Esophagus muscularis mucosa (tissue), 4 donors: ENCODE results near the gene TPSAB1. TPM values are rescaled to one million over a fixed set of nuclear protein-coding genes. Genes with fewer than 3 reads are reported as not detected.

ENCODE experiments used
- DNase-seq: peaks from one replicate; pipeline ENCODE4 v3.0.0-alpha.2; 2017; ENCODE audit errors: extremely low spot score
- H3K27ac ChIP-seq, 4 donors: fragments of 200-600 bp; sonication (generic); replicated peaks in 1 of 4; 1 replicate in 3 of 4; 2 replicates in 1 of 4; pipeline ENCODE4 v1.5.1; 2016 to 2019; ENCODE audit warnings: mild to moderate bottlenecking in 1 of 4
- H3K27me3 ChIP-seq, 4 donors: fragments of 200-600 bp; sonication (generic); one replicate each; pipeline versions ENCODE4 v1.5.1 to v1.6.0; 2016 to 2019
- H3K36me3 ChIP-seq, 4 donors: fragments of 200-600 bp; sonication (generic); one replicate each; pipeline ENCODE4 v1.5.1; 2016 to 2019
- H3K4me1 ChIP-seq, 4 donors: fragments of 200-600 bp; sonication (generic); one replicate each; pipeline ENCODE4 v1.5.1; 2016 to 2019
- H3K4me3 ChIP-seq, 4 donors: fragments of 200-600 bp; sonication (generic); 1 replicate in 2 of 4; 2 replicates in 2 of 4; pipeline ENCODE4 v1.5.1; 2016 to 2019; ENCODE audit warnings: mild to moderate bottlenecking in 4 of 4, moderate library complexity in 1 of 4
- H3K9me3 ChIP-seq, 4 donors: fragments of 200-600 bp; sonication (generic); 1 replicate in 3 of 4; 2 replicates in 1 of 4; pipeline ENCODE4 v1.5.1; 2016 to 2019
- EP300 ChIP-seq: sonication (generic); formaldehyde crosslinking; IDR thresholded peaks from one replicate; pipeline ENCODE4 v1.6.1; 2017; ENCODE audit warnings: antibody characterized with exemption
- POLR2A ChIP-seq: fragments of 450-650 bp; IDR thresholded peaks from one replicate; pipeline ENCODE4 v1.6.1; 2017; ENCODE audit warnings: antibody characterized with exemption, moderate library complexity, mild to moderate bottlenecking, low read depth
- POLR2AphosphoS5 ChIP-seq, 2 donors: sonication (generic); formaldehyde crosslinking; IDR thresholded peaks; one replicate each; pipeline ENCODE4 v1.6.1; 2017; ENCODE audit warnings: antibody characterized with exemption in 2 of 2
- WGBS: methylation state at CpG from one replicate; pipeline ENCODE4 v1.1.5; 2018; 5-methylcytosine and 5-hydroxymethylcytosine counted together
- intact Hi-C: fragments of 100-400 bp; cut with DNase I; formaldehyde crosslinking; loops from one replicate; pipeline ENCODE4 v1.15.1; 2023
- total RNA-seq, 4 donors: library from RNA; depleted of rRNA; stranded (reverse); fragments of >200 nt; gene quantifications; one replicate each; pipeline versions ENCODE4 v1.1.0 to v1.2.1, GENCODE V29; 2016
- TF ChIP-seq, protein P1 (sequence below), 3 experiments: fragments of 200-600 bp in 2 of 3; fragments of 450-650 bp in 1 of 3; sonication (generic) in 2 of 3; IDR thresholded peaks; one replicate each; pipeline ENCODE4 v1.5.1; 2017 to 2019; ENCODE audit warnings: antibody characterized with exemption in 3 of 3, mild to moderate bottlenecking in 2 of 3, moderate library complexity in 1 of 3

The TPSAB1 gene
- total RNA-seq, 4 donors from 2014 or later = 15.6 to 237 (median 126) TPM

GRCh38 chr16:1218930-1219611 is 21.4 kb upstream of the TPSAB1 start:
- no peaks in the 10 kb centered on the region for H3K9me3 ChIP-seq
- TF ChIP-seq EP300 (no peak), POLR2AphosphoS5 (IDR thresholded peaks at IDR 0.05) (no peak), POLR2A (no peak)
- TF ChIP-seq, protein P1, sequence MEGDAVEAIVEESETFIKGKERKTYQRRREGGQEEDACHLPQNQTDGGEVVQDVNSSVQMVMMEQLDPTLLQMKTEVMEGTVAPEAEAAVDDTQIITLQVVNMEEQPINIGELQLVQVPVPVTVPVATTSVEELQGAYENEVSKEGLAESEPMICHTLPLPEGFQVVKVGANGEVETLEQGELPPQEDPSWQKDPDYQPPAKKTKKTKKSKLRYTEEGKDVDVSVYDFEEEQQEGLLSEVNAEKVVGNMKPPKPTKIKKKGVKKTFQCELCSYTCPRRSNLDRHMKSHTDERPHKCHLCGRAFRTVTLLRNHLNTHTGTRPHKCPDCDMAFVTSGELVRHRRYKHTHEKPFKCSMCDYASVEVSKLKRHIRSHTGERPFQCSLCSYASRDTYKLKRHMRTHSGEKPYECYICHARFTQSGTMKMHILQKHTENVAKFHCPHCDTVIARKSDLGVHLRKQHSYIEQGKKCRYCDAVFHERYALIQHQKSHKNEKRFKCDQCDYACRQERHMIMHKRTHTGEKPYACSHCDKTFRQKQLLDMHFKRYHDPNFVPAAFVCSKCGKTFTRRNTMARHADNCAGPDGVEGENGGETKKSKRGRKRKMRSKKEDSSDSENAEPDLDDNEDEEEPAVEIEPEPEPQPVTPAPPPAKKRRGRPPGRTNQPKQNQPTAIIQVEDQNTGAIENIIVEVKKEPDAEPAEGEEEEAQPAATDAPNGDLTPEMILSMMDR (IDR thresholded peaks at IDR 0.05) = no peak
- 83% methylated on average over 10 of the region's 24 CpGs for WGBS
- peaks cover 0 to 85% (median 69%) of the 10 kb centered on the region in 4 donors for H3K36me3 ChIP-seq
- H3K4me3 ChIP-seq = no peak overlapping the region
- no peak overlapping the region for H3K27ac ChIP-seq
- H3K4me1 ChIP-seq = peaks cover 0 to 12% (median 5%) of the 10 kb centered on the region in 4 donors
- H3K27me3 ChIP-seq = no peaks in the 10 kb centered on the region
- intact Hi-C loops = no loop called here
- DNase-seq = no peak

DNA sequence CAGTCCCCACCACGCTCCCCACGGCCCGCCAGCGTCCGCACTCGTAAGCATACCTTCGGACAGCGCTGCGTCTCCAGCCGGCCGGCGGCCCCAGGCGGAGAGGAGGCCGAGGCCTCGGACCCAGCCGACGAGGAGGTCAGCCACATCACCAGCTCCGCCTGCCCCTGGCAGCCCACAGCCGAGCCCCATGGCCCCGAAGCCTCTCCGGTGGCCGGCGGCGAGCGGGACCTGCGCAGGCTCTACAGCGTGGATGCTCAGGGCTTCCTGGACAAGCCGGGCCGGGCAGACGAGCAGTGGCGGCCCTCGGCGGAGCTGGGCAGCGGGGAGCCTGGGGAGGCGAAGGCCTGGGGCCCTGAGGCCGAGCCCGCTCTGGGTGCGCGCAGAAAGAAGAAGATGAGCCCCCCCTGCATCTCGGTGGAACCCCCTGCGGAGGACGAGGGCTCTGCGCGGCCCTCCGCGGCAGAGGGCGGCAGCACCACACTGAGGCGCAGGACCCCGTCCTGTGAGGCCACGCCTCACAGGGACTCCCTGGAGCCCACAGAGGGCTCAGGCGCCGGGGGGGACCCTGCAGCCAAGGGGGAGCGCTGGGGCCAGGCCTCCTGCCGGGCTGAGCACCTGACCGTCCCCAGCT is 20.3 kb upstream of the TPSAB1 start:
- Histone ChIP-seq H3K27me3 (no peaks in the 10 kb centered on the region), H3K4me1 (peaks cover 0 to 16% (median 10%) of the 10 kb centered on the region in 4 donors), H3K4me3 (no peak overlapping the region), H3K9me3 (no peaks in the 10 kb centered on the region), H3K36me3 (peaks cover 0 to 74% (median 58%) of the 10 kb centered on the region in 4 donors), H3K27ac (peak overlapping the region in 1 of 4 donors; percentile 20)
- DNase-seq = no peak
- intact Hi-C loops = no loop called here
- 89% methylated on average over 9 of the region's 55 CpGs for WGBS
- no peak for TF ChIP-seq EP300
- no peak for TF ChIP-seq POLR2AphosphoS5 (IDR thresholded peaks at IDR 0.05)
- TF ChIP-seq POLR2A = no peak
- TF ChIP-seq, protein P1 (IDR thresholded peaks at IDR 0.05) = no peak

DNA sequence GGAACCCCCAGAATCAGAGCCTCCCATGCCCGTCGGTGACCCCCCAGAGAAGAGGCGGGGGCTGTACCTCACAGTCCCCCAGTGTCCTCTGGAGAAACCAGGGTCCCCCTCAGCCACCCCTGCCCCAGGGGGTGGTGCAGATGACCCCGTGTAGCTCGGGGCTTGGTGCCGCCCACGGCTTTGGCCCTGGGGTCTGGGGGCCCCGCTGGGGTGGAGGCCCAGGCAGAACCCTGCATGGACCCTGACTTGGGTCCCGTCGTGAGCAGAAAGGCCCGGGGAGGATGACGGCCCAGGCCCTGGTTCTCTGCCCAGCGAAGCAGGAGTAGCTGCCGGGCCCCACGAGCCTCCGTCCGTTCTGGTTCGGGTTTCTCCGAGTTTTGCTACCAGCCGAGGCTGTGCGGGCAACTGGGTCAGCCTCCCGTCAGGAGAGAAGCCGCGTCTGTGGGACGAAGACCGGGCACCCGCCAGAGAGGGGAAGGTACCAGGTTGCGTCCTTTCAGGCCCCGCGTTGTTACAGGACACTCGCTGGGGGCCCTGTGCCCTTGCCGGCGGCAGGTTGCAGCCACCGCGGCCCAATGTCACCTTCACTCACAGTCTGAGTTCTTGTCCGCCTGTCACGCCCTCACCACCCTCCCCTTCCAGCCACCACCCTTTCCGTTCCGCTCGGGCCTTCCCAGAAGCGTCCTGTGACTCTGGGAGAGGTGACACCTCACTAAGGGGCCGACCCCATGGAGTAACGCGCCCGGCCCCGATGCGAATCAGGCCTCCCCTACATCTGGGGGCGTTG is 19.5 kb upstream of the TPSAB1 start:
- Histone ChIP-seq H3K4me3 (no peak overlapping the region), H3K27me3 (no peaks in the 10 kb centered on the region), H3K36me3 (peaks cover 0 to 66% (median 50%) of the 10 kb centered on the region in 4 donors), H3K9me3 (no peaks in the 10 kb centered on the region), H3K27ac (peak overlapping the region; percentile 11 to 39 (median 23)), H3K4me1 (peaks cover 0 to 24% (median 18%) of the 10 kb centered on the region in 4 donors)
- no peak for DNase-seq
- peak in 1 of 2 donors; percentile 18 for TF ChIP-seq POLR2AphosphoS5 (IDR thresholded peaks at IDR 0.05)
- TF ChIP-seq POLR2A = no peak
- TF ChIP-seq EP300 = no peak
- TF ChIP-seq, protein P1 (IDR thresholded peaks at IDR 0.05) = no peak
- 78% methylated on average over 30 of the region's 48 CpGs for WGBS
- intact Hi-C loops = no loop called here

DNA sequence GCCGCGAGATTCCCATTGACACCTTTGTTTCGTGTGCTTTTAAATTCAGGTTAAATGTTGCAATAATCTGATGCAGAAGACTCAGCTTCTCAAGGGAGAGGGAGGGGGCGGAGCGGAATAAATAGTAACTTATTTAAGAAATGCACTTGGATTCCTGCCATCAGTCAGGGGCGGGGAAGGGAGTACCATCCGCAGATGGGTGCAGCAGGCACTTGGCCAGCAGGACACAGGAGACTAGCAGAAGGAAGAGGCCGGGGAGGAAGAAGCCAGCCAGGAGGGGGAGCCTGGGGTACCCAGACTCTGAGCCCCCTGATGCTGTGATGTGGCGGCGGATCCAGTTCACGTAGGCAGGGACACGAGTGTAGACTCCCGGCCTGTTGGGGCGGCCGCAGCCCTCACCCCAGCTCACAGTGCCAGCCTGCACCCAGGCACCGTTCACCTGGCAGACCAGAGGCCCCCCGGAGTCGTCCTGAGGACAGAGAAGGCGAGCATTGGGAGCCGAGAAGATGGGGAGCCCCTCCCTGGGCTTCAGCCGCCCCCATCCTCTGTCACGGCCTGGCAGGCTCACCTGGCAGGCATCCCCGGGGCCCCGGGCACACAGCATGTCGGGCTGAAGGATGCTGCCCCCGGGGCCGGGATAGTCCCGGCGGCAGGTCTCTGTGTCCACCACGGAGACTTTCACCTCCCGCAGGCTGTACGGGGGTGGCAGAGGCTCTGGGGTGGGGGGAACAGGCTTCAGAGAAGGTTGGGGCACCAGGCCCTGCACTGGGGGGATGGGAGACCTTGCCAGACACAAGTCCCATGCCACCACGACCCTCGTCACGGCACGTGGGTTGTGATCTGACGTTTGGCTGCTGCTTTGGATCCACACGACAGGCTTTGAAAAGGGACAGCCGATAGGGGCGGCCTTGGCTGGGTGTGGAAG is 18.6 kb upstream of the TPSAB1 start:
- WGBS = 67% methylated on average over 33 of the region's 40 CpGs
- peaks cover 0 to 30% (median 25%) of the 10 kb centered on the region in 4 donors for H3K4me1 ChIP-seq
- H3K36me3 ChIP-seq = peaks cover 0 to 57% (median 43%) of the 10 kb centered on the region in 4 donors
- TF ChIP-seq POLR2AphosphoS5 (IDR thresholded peaks at IDR 0.05) (peak in 1 of 2 donors; percentile 18), POLR2A (no peak), EP300 (no peak)
- TF ChIP-seq, protein P1 (IDR thresholded peaks at IDR 0.05) = no peak
- no peaks in the 10 kb centered on the region for H3K9me3 ChIP-seq
- peak overlapping the region in 3 of 4 donors; percentile 14 to 39 (median 31) for H3K27ac ChIP-seq
- no peaks in the 10 kb centered on the region for H3K27me3 ChIP-seq
- no peak overlapping the region for H3K4me3 ChIP-seq
- intact Hi-C loops = no loop called here
- DNase-seq = no peak
